Measurements from ENCODE around the gene MAP1B.

Gene MAP1B

GRCh38 chr5:72234868-72235267 lies 127.6 kb downstream of the MAP1B start:
- in situ Hi-C loops (cut with HindIII; ENCODE audit: low sequenced_read_pairs) = no loop called here

GRCh38 chr5:72235725-72236124 lies 128.4 kb downstream of the MAP1B start:
- TF ChIP-seq, protein P1, sequence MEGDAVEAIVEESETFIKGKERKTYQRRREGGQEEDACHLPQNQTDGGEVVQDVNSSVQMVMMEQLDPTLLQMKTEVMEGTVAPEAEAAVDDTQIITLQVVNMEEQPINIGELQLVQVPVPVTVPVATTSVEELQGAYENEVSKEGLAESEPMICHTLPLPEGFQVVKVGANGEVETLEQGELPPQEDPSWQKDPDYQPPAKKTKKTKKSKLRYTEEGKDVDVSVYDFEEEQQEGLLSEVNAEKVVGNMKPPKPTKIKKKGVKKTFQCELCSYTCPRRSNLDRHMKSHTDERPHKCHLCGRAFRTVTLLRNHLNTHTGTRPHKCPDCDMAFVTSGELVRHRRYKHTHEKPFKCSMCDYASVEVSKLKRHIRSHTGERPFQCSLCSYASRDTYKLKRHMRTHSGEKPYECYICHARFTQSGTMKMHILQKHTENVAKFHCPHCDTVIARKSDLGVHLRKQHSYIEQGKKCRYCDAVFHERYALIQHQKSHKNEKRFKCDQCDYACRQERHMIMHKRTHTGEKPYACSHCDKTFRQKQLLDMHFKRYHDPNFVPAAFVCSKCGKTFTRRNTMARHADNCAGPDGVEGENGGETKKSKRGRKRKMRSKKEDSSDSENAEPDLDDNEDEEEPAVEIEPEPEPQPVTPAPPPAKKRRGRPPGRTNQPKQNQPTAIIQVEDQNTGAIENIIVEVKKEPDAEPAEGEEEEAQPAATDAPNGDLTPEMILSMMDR (IDR thresholded peaks at IDR 0.05; ENCODE audit: low read depth, low read length, missing control alignments) = no peak

More at GRCh38 chr5:72234868-72235267, 127.6 kb downstream of the MAP1B start:
- no peak overlapping the region for H3K4me3 ChIP-seq (ENCODE audit: low read depth, low read length)
- TF ChIP-seq, protein P1 (IDR thresholded peaks at IDR 0.05; ENCODE audit: low read depth, low read length, missing control alignments) = no peak
- DNase-seq (ENCODE audit: low read depth) = no peak

DNA sequence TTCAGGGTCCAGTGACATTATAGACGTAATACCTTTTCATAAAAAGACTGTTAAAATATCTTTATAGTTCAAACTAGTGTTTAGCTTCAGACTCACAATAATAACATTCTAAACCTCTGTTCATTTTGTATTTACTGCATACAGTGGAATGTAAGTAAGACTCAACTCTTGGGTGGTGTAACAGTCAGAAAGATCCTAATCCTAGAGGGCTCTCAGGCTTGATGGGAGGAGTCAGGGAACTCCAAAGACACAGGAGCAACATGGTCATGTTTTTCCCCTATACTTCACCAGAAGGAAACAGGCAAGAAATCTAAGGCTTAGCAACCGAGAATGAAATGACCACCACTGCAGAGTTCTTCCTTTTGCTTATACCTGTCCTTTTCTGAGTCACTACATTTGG lies 130.1 kb downstream of the MAP1B start:
- no peak overlapping the region for H3K4me3 ChIP-seq (ENCODE audit: low read depth, low read length)
- in situ Hi-C loops (cut with HindIII; ENCODE audit: low sequenced_read_pairs) = no loop called here
- TF ChIP-seq, protein P1 (IDR thresholded peaks at IDR 0.05; ENCODE audit: low read depth, low read length, missing control alignments) = no peak
- DNase-seq (ENCODE audit: low read depth) = no peak

More at GRCh38 chr5:72235725-72236124, 128.4 kb downstream of the MAP1B start:
- H3K4me3 ChIP-seq (ENCODE audit: low read depth, low read length) = no peak overlapping the region
- in situ Hi-C loops (cut with HindIII; ENCODE audit: low sequenced_read_pairs) = no loop called here
- no peak for DNase-seq (ENCODE audit: low read depth)

DNA sequence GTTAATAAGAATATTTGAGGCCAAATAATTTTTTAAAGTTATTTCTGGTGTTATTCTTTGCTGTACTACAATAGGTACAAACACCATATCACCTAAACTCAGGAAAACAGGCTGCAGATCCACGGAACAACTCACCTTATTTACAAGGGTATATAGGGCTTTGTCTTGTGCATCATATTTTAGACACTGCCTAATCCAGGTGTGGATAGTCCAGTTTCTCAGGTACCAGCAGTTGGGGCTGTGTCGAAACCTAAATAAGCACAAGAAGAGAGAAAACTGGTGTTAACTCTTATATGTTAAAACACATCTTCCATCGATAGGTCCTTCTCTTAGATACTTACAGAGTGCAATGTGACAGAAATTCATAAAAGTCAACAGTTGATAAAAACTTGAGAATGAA lies 130.6 kb downstream of the MAP1B start:
- DNase-seq (ENCODE audit: low read depth) = no peak
- TF ChIP-seq, protein P1 (IDR thresholded peaks at IDR 0.05; ENCODE audit: low read depth, low read length, missing control alignments) = no peak

DNA sequence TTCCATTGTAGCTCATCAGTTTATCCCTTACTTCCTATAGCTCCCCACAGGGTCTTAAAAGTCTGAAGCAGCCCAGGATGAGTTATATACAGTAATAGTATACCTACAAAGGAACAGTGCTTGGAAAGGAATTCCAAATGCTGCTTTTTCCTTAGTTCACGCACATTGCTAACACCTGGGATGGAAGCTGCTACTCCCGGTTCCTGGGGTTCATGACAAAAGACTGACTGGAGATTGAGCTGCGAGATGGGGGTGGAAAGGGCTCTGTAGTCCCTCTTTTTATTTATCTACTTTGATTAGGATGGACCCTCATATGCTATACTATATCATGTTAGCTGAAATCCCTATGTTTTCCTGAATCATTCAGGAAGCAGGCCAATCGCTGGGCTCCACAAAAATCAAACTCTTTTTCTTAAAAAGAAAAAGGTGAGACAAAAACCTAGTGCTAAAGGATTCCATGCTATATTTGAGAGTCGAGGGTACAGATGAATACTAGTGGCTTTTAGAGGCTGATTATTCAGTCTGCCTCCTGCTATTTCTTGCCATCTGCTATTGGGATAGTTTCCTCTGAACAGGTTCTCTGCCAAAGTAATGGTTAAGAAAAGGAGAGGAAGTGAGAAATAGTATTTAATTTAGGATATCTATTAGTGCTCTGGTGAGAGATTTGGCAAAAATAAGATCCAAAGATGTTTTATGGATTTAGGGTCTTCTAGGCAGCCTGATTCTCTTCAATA lies 131.6 kb downstream of the MAP1B start:
- TF ChIP-seq, protein P1 (IDR thresholded peaks at IDR 0.05; ENCODE audit: low read depth, low read length, missing control alignments) = no peak
- no peak for DNase-seq (ENCODE audit: low read depth)
- in situ Hi-C loops (cut with HindIII; ENCODE audit: low sequenced_read_pairs) = no loop called here
- H3K4me3 ChIP-seq (ENCODE audit: low read depth, low read length) = no peak overlapping the region

More for the DNA sequence above, 130.6 kb downstream of the MAP1B start:
- no peak overlapping the region for H3K4me3 ChIP-seq (ENCODE audit: low read depth, low read length)
- in situ Hi-C loops (cut with HindIII; ENCODE audit: low sequenced_read_pairs) = no loop called here

GRCh38 chr5:72241346-72242003 lies 134.2 kb downstream of the MAP1B start:
- in situ Hi-C loops (cut with HindIII; ENCODE audit: low sequenced_read_pairs) = no loop called here
- TF ChIP-seq, protein P1 (IDR thresholded peaks at IDR 0.05; ENCODE audit: low read depth, low read length, missing control alignments) = no peak
- no peak overlapping the region for H3K4me3 ChIP-seq (ENCODE audit: low read depth, low read length)
- no peak for DNase-seq (ENCODE audit: low read depth)

Data from astrocyte of the cerebellum (primary cell).